Neutrophil (primary cell): Measurements from ENCODE around the gene TEX26.

ENCODE experiments used
- H3K27ac ChIP-seq: fragments of 200-600 bp; sonication (generic); 2 replicates; pipeline ENCODE4 v1.5.1; 2016; ENCODE audit warnings: mild to moderate bottlenecking, moderate library complexity
- H3K27me3 ChIP-seq: fragments of 200-600 bp; sonication (generic); 2 replicates; pipeline ENCODE4 v1.6.0; 2016; ENCODE audit warnings: mild to moderate bottlenecking
- H3K36me3 ChIP-seq: fragments of 200-600 bp; sonication (generic); 2 replicates; pipeline ENCODE4 v1.5.1; 2017
- H3K4me1 ChIP-seq, 2 experiments: fragments of 200-600 bp in 1 of 2; sonication (generic) in 1 of 2; 1 replicate in 1 of 2; 2 replicates in 1 of 2; pipeline versions ENCODE4 v1.5.1 to v1.6.1; 2013 to 2016; ENCODE audit warnings: low read depth in 1 of 2, low read length in 1 of 2, mild to moderate bottlenecking in 1 of 2, moderate library complexity in 1 of 2; ENCODE audit not compliant: control insufficient read depth in 1 of 2, insufficient read depth in 1 of 2
- H3K4me3 ChIP-seq, 2 experiments: fragments of 200-600 bp in 1 of 2; sonication (generic) in 1 of 2; 1 replicate in 1 of 2; 2 replicates in 1 of 2; pipeline ENCODE4 v1.5.1; 2013 to 2016; ENCODE audit warnings: low read depth in 1 of 2, low read length in 1 of 2, mild to moderate bottlenecking in 1 of 2, moderate library complexity in 1 of 2
- H3K9me3 ChIP-seq: fragments of 200-600 bp; sonication (generic); 2 replicates; pipeline ENCODE4 v1.5.1; 2016
- CTCF ChIP-seq: fragments of 200-600 bp; sonication (generic); IDR thresholded peaks from 2 replicates; pipeline ENCODE4 v1.5.1; 2016; ENCODE audit warnings: antibody characterized with exemption

The TEX26 gene

GRCh38 chr13:30985637-30986205, 53.3 kb downstream of the TEX26 start:
- Histone ChIP-seq H3K36me3 (no peaks in the 10 kb centered on the region), H3K27ac (no peak overlapping the region), H3K27me3 (peaks cover 7% of the 10 kb centered on the region), H3K9me3 (no peaks in the 10 kb centered on the region), H3K4me1 (peaks cover 3 to 4% of the 10 kb centered on the region in 2 experiments), H3K4me3 (no peak overlapping the region)
- TF ChIP-seq CTCF = no peak

- no peak for TF ChIP-seq CTCF
- Histone ChIP-seq H3K36me3 (no peaks in the 10 kb centered on the region), H3K27ac (no peak overlapping the region), H3K4me1 (peaks cover 10 to 14% of the 10 kb centered on the region in 2 experiments), H3K27me3 (no peaks in the 10 kb centered on the region), H3K4me3 (no peak overlapping the region), H3K9me3 (no peaks in the 10 kb centered on the region)
Observed at GRCh38 chr13:30991184-30991583, 58.7 kb downstream of the TEX26 start.

DNA sequence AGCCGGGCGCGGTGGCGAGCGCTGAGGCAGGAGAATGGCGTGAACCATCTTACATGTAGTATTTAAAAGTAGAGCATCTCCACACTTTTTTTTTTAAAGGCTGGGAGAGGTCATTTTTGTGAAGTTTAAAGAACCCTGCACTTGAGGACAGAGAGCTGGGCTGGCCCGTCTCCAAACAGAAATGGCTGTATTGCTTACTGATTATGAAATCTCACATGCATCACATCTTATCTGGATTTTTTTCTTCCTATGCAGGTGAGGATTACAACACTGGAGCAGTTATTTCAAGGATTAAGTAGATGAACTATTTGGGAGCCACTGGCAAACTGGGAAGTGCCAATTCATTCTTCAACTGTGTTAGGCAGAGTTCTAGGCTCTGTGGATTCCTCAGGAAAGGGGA, 59.5 kb downstream of the TEX26 start:
- no peaks in the 10 kb centered on the region for H3K27me3 ChIP-seq
- H3K27ac ChIP-seq = no peak overlapping the region
- H3K36me3 ChIP-seq = no peaks in the 10 kb centered on the region
- no peak overlapping the region for H3K4me3 ChIP-seq
- H3K9me3 ChIP-seq = no peaks in the 10 kb centered on the region
- no peak for TF ChIP-seq CTCF
- H3K4me1 ChIP-seq = peaks cover 10 to 14% of the 10 kb centered on the region in 2 experiments

- peaks cover 10 to 14% of the 10 kb centered on the region in 2 experiments for H3K4me1 ChIP-seq
- H3K27ac ChIP-seq = no peak overlapping the region
- no peak for TF ChIP-seq CTCF
- H3K9me3 ChIP-seq = no peaks in the 10 kb centered on the region
- peaks cover 12% of the 10 kb centered on the region for H3K27me3 ChIP-seq
- no peaks in the 10 kb centered on the region for H3K36me3 ChIP-seq
- H3K4me3 ChIP-seq = no peak overlapping the region
Observed at GRCh38 chr13:30995331-30995730, 62.9 kb downstream of the TEX26 start.

DNA sequence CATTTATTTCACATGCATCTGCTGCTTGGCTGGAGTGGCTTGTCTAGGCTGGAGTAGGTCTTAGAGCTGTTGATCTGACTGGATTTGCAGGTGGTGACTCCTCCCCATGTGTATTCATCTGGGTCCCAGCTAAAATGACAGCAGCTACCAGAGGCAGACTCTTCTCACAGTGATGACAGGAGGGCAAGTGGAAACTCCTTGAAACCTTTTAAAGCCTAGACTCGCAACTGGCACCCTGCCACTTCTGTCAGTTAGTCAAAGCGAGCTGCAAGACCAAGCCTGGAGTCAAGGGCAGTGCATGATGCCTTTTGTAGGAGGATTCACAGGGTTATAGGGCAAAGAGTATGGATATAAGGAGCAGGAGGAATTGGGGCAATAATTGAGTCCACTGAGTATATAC, 65.2 kb downstream of the TEX26 start:
- Histone ChIP-seq H3K36me3 (no peaks in the 10 kb centered on the region), H3K4me3 (no peak overlapping the region), H3K27ac (no peak overlapping the region), H3K9me3 (no peaks in the 10 kb centered on the region), H3K27me3 (peaks cover 23% of the 10 kb centered on the region), H3K4me1 (no peaks in the 10 kb centered on the region)
- no peak for TF ChIP-seq CTCF
